ENCODE measurements around the gene GNG2. TPM values are rescaled to one million over a fixed set of nuclear protein-coding genes. Genes with fewer than 3 reads are reported as not detected.
A peak's percentile ranks its signal among the peaks of the same experiment; 100 is the strongest.

The GNG2 gene
- total and polyA plus RNA-seq, 3 experiments from 2014 or later = 106 to 218 (median 112) TPM

DNA sequence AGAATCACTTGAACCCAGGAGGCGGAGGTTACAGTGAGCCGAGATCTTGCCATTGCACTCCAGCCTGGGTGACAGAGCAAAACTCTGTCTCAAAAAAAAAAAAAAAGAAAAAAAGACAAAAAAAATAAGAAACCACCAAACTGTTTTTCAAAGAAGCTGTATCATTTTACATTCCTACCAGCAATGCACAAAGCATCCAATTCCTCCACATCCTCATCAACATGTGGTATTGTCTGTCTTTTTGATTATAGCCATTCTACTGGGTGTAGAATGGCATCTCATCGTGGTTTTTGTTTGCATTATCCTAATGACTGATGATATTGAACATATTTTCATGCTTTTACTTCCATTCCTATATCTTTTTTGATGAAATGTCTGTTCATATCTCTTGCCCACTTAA is 36.2 kb upstream of the GNG2 start:
- no peaks in the 10 kb centered on the region for H3K4me1 Mint-ChIP-seq
- no peaks in the 10 kb centered on the region for H3K9me3 Mint-ChIP-seq
- no peaks in the 10 kb centered on the region for H3K27me3 ChIP-seq (ENCODE audit: insufficient read depth, low read length, poor library complexity, severe bottlenecking)
- no peak overlapping the region for H3K27ac ChIP-seq (ENCODE audit: low read depth, low read length)
- ChIA-PET POLR2A (no interaction called here), CTCF (no interaction called here)
- H3K36me3 Mint-ChIP-seq = no peaks in the 10 kb centered on the region
- no peak overlapping the region for H3K27ac Mint-ChIP-seq
- no peaks in the 10 kb centered on the region for H3K9me3 ChIP-seq (ENCODE audit: low read length)
- DNase-seq = no peak
- peaks cover 0 to 5% of the 10 kb centered on the region in 2 donors for H3K27me3 Mint-ChIP-seq
- H3K4me3 Mint-ChIP-seq = no peak overlapping the region
- peaks cover 17% of the 10 kb centered on the region for H3K4me1 ChIP-seq (ENCODE audit: insufficient read depth, low read length)
- H3K36me3 ChIP-seq (ENCODE audit: insufficient read depth, low read length) = no peaks in the 10 kb centered on the region
- no peak overlapping the region for H3K4me3 ChIP-seq (ENCODE audit: low read length)

DNA sequence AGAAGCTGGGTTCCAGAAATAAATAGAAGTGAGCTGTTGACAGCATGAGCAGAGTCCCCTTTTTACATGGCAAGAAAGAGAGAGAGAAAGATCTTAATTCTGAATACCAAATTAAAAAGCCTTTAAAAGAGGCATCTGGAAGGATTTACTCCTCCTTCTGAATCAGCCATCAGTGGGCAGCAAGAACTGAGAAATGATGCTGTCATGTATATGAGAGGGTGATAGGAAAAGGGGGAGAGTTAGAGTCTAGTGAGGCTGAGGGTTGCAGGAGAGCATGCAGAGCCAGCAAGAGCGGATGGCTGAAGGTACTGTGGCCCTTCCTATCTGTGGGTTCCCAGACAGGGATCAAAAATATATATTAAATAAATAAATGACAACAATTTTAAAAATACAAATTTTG is 34.5 kb upstream of the GNG2 start:
- POLR2A ChIA-PET = no interaction called here
- no peaks in the 10 kb centered on the region for H3K4me1 Mint-ChIP-seq

DNA sequence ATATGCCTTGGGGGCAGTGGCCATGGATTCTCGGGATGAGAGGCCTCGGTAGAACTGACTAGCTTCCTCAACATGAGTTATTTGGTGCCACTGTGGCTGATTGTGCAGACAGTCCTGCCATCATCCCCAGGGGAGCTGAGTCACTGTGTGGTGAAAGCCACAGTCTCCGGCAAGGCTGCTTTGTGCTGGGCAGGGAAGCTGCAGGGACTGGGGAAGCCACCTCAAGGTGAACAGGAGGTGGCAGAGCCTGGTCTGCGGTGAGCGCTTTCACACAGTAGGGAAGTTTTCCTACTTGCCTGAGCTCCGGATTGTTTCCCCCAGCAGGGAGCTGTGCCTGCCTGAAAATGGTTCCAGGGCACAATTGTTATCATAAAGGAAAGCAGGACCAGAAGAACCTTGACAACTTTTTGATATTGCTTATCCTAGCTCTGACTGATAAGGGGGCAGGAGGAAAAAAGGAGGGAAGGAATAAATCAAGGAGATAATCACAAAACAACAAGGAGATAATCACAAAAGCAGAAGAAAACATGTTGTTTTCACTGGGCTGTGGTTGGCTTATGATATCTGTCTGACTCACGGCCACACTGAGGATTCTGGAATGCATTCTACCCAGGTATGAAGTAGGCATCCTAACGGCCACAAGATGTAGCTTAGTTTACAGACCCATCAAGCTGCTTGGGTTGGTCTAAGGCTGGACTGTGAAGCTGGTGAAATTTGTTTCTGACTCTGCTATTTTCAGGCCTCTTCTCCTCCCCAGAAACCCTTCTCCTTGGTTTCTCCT is 32.2 kb upstream of the GNG2 start:
- H3K4me3 ChIP-seq (ENCODE audit: low read length) = no peak overlapping the region
- H3K27me3 ChIP-seq (ENCODE audit: insufficient read depth, low read length, poor library complexity, severe bottlenecking) = no peaks in the 10 kb centered on the region
- ChIA-PET POLR2A (interaction anchor here (1.3 kb wide), 1 partner anchor 33 kb away, joined by 3 read pairs; no protein-coding TSS in a partner anchor), CTCF (interaction anchor here (0.6 to 2.6 kb wide), 4 partner anchors 11 to 981 kb away, joined by 3 to 12 read pairs (median 6); no protein-coding TSS in a partner anchor)
- Mint-ChIP-seq H3K27me3 (no peaks in the 10 kb centered on the region), H3K27ac (peak overlapping the region in 4 of 8 donors; percentile 7 to 58 (median 20)), H3K4me3 (no peak overlapping the region), H3K4me1 (no peaks in the 10 kb centered on the region), H3K9me3 (peaks cover 5 to 8% (median 7%) of the 10 kb centered on the region in 5 donors), H3K36me3 (peaks cover 0 to 11% (median 4%) of the 10 kb centered on the region in 3 donors)
- no peak overlapping the region for H3K27ac ChIP-seq (ENCODE audit: low read depth, low read length)
- peaks cover 17% of the 10 kb centered on the region for H3K4me1 ChIP-seq (ENCODE audit: insufficient read depth, low read length)
- H3K36me3 ChIP-seq (ENCODE audit: insufficient read depth, low read length) = no peaks in the 10 kb centered on the region
- H3K9me3 ChIP-seq (ENCODE audit: low read length) = no peaks in the 10 kb centered on the region
- peak; percentile 40 to 80 (median 47) for DNase-seq

More for the DNA sequence above, 34.5 kb upstream of the GNG2 start:
- Mint-ChIP-seq H3K27ac (no peak overlapping the region), H3K36me3 (no peaks in the 10 kb centered on the region), H3K27me3 (no peaks in the 10 kb centered on the region), H3K4me3 (no peak overlapping the region), H3K9me3 (no peaks in the 10 kb centered on the region)
- Histone ChIP-seq H3K4me1 (ENCODE audit: insufficient read depth, low read length) (peaks cover 17% of the 10 kb centered on the region), H3K36me3 (ENCODE audit: insufficient read depth, low read length) (no peaks in the 10 kb centered on the region), H3K9me3 (ENCODE audit: low read length) (no peaks in the 10 kb centered on the region), H3K4me3 (ENCODE audit: low read length) (no peak overlapping the region), H3K27ac (ENCODE audit: low read depth, low read length) (no peak overlapping the region), H3K27me3 (ENCODE audit: insufficient read depth, low read length, poor library complexity, severe bottlenecking) (no peaks in the 10 kb centered on the region)
- no peak for DNase-seq
- CTCF ChIA-PET = no interaction called here

DNA sequence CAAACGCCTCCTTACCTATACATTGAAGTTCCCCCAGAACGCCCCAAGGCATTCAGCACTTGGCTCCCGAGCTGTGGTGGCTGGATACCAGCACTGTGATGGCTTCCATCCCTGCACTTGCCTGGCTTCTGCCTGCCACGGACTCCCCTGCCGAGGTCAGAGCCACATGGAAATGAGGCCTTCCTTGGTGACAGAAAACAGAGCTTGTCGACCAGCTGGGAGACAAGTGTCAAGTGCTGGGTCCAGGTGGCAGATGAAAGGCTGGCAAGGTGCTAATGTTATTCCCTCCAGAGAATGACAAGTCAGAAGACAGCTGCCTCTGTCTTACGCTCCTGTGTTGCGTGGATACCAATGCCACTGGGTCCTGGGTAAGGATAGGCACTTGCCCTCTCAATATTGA is 26.2 kb upstream of the GNG2 start:
- DNase-seq = no peak
- Mint-ChIP-seq H3K36me3 (peaks cover 0 to 13% (median 4%) of the 10 kb centered on the region in 3 donors), H3K4me1 (no peaks in the 10 kb centered on the region), H3K27ac (peak overlapping the region in 2 of 8 donors; percentile 10 to 31), H3K27me3 (no peaks in the 10 kb centered on the region), H3K4me3 (no peak overlapping the region), H3K9me3 (peaks cover 5 to 8% (median 8%) of the 10 kb centered on the region in 5 donors)
- ChIA-PET POLR2A (no interaction called here), CTCF (interaction anchor here (0.9 kb wide), 1 partner anchor 145 kb away, joined by 3 read pairs; no protein-coding TSS in a partner anchor)
- Histone ChIP-seq H3K36me3 (ENCODE audit: insufficient read depth, low read length) (no peaks in the 10 kb centered on the region), H3K9me3 (ENCODE audit: low read length) (no peaks in the 10 kb centered on the region), H3K27me3 (ENCODE audit: insufficient read depth, low read length, poor library complexity, severe bottlenecking) (no peaks in the 10 kb centered on the region), H3K27ac (ENCODE audit: low read depth, low read length) (no peak overlapping the region), H3K4me1 (ENCODE audit: insufficient read depth, low read length) (no peaks in the 10 kb centered on the region), H3K4me3 (ENCODE audit: low read length) (no peak overlapping the region)

DNA sequence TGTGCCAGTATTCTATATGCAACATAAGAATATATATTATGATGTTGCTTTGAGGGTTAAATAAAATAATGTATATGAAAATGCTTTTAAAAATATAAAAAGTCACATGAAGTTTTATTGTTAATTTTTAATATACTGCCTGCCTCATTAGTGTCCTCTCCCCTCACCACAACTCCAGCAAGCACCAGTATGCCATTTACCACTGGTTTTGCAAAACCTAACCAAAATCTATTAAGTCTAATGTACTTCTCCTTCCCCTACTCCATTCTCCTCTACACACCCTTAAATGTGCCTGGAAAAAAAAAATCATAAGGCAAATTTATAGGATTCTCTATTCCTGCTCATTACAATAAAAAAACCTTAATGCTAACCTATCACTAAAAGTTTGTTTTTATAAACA is 24.0 kb upstream of the GNG2 start:
- no peaks in the 10 kb centered on the region for H3K36me3 ChIP-seq (ENCODE audit: insufficient read depth, low read length)
- Mint-ChIP-seq H3K27me3 (no peaks in the 10 kb centered on the region), H3K9me3 (peaks cover 5 to 8% (median 8%) of the 10 kb centered on the region in 5 donors), H3K27ac (peak overlapping the region in 2 of 8 donors; percentile 6 to 85), H3K4me1 (no peaks in the 10 kb centered on the region), H3K36me3 (peaks cover 0 to 13% (median 4%) of the 10 kb centered on the region in 3 donors), H3K4me3 (no peak overlapping the region)
- no peak for DNase-seq
- no peak overlapping the region for H3K27ac ChIP-seq (ENCODE audit: low read depth, low read length)
- H3K4me1 ChIP-seq (ENCODE audit: insufficient read depth, low read length) = no peaks in the 10 kb centered on the region
- ChIA-PET POLR2A (no interaction called here), CTCF (interaction anchor here (1.1 kb wide), 1 partner anchor 57 kb away, joined by 3 read pairs; no protein-coding TSS in a partner anchor)
- H3K4me3 ChIP-seq (ENCODE audit: low read length) = no peak overlapping the region
- no peaks in the 10 kb centered on the region for H3K9me3 ChIP-seq (ENCODE audit: low read length)
- no peaks in the 10 kb centered on the region for H3K27me3 ChIP-seq (ENCODE audit: insufficient read depth, low read length, poor library complexity, severe bottlenecking)

DNA sequence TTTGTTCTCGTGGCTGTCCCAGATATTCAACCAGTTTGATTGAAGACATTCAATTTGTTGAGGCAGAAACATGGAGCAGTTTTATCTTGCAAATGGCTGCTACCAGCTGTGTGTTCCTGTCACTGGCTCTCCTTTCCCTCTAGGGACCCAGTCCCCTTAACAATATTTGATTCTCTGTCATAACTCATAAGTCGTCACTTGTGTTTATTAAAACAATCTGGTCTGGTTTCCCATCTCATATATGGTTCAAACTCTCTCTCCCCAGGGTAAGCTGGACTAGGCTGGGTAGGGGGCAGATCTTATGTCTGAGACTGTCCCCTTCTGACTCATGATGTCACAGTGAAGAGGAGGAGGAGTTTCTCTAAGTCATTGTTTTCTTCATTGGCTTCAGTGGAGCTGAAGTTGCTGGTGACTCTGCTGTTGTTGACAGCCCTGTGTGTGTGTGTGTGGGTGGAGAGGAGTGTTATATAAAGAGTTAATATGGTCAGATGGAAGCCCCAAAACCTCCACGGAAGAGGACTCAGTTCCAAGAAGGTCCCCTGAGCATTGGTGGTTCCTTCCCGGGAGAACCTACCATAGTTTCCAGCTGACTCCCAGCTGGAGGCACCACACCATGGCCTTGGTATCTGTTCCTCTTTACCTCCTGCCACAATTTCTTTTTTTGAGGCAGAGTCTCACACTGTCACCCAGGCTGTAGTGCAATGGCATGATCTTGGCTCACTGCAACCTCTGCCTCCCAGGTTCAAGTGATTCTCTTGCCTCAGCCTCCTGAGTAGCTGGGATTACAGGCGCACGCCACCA is 16.1 kb upstream of the GNG2 start:
- peaks cover 47 to 54% (median 49%) of the 10 kb centered on the region in 3 donors for H3K4me1 Mint-ChIP-seq
- POLR2A ChIA-PET = no interaction called here
- H3K27ac ChIP-seq (ENCODE audit: low read depth, low read length) = no peak overlapping the region
- H3K4me3 Mint-ChIP-seq = peak overlapping the region in 2 of 7 donors; percentile 35 to 36
- H3K4me1 ChIP-seq (ENCODE audit: insufficient read depth, low read length) = peaks cover 48% of the 10 kb centered on the region
- H3K36me3 Mint-ChIP-seq = peaks cover 0 to 3% (median 2%) of the 10 kb centered on the region in 3 donors
- H3K9me3 Mint-ChIP-seq = peaks cover 0 to 4% (median 0%) of the 10 kb centered on the region in 5 donors
- no peaks in the 10 kb centered on the region for H3K9me3 ChIP-seq (ENCODE audit: low read length)
- no peak overlapping the region for H3K4me3 ChIP-seq (ENCODE audit: low read length)
- peak overlapping the region; percentile 35 to 91 (median 78) for H3K27ac Mint-ChIP-seq
- no peaks in the 10 kb centered on the region for H3K36me3 ChIP-seq (ENCODE audit: insufficient read depth, low read length)
- H3K27me3 Mint-ChIP-seq = peaks cover 0 to 11% of the 10 kb centered on the region in 2 donors
- DNase-seq = no peak
- CTCF ChIA-PET = interaction anchor here (3.5 kb wide), 1 partner anchor 135 kb away, joined by 24 read pairs; no protein-coding TSS in a partner anchor
- no peaks in the 10 kb centered on the region for H3K27me3 ChIP-seq (ENCODE audit: insufficient read depth, low read length, poor library complexity, severe bottlenecking)

DNA sequence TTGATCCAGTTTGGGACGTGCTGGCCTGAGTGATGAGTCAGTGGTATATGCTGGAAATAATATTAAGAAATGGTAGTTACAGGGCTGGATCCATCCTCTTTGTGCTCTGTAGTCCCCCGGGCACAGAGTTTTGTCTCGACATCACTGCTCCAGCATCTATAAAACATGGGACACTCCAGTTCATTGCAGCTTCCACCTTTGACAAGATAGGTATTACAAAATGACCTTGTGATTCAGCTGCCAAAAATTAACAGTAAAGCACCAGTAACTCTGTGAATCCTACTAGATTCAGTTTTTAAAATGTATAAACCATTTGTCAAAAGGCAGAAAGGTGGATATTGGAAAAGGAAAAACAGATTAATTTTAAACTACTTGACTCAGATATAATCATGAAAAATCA is 14.6 kb upstream of the GNG2 start:
- Histone ChIP-seq H3K4me3 (ENCODE audit: low read length) (no peak overlapping the region), H3K9me3 (ENCODE audit: low read length) (no peaks in the 10 kb centered on the region), H3K36me3 (ENCODE audit: insufficient read depth, low read length) (no peaks in the 10 kb centered on the region), H3K27me3 (ENCODE audit: insufficient read depth, low read length, poor library complexity, severe bottlenecking) (no peaks in the 10 kb centered on the region), H3K4me1 (ENCODE audit: insufficient read depth, low read length) (peaks cover 50% of the 10 kb centered on the region), H3K27ac (ENCODE audit: low read depth, low read length) (peak overlapping the region; percentile 98)
- CTCF ChIA-PET = interaction anchor here (1.5 to 3.5 kb wide), 5 partner anchors 15 to 133 kb away, joined by 4 to 24 read pairs (median 7); partner anchors contain the start of gene GNG2
- Mint-ChIP-seq H3K9me3 (peaks cover 0 to 7% (median 3%) of the 10 kb centered on the region in 5 donors), H3K27me3 (peaks cover 0 to 11% of the 10 kb centered on the region in 2 donors), H3K4me1 (peaks cover 57 to 69% (median 62%) of the 10 kb centered on the region in 3 donors), H3K4me3 (peak overlapping the region in 6 of 7 donors; percentile 9 to 90 (median 65)), H3K36me3 (peaks cover 0 to 4% (median 2%) of the 10 kb centered on the region in 3 donors), H3K27ac (peak overlapping the region; percentile 96 to 100 (median 99))
- POLR2A ChIA-PET = interaction anchor here (2.3 kb wide), 1 partner anchor 15 kb away, joined by 60 read pairs; the partner anchor contains the start of gene GNG2
- no peak for DNase-seq
